Fibroblast of skin of scalp (primary cell): Measurements from ENCODE around the gene MT1B. TPM values are rescaled to one million over a fixed set of nuclear protein-coding genes. Genes with fewer than 3 reads are reported as not detected.

Source experiments
- DNase-seq: peaks from one replicate; pipeline ENCODE4 v3.0.0-alpha.2; 2013
- polyA plus RNA-seq, 2 experiments: library from polyadenylated mRNA; unstranded; fragments of 120-200 nt; gene quantifications; one replicate each; pipeline ENCODE4 v1.2.1, GENCODE V29; 2013; ENCODE audit not compliant: insufficient read length in 2 of 2

The MT1B gene
- polyA plus RNA-seq (2013, experiment 1 of 2; ENCODE audit: insufficient read length), result not detected
- polyA plus RNA-seq (2013, experiment 2 of 2; ENCODE audit: insufficient read length), result not detected

DNA sequence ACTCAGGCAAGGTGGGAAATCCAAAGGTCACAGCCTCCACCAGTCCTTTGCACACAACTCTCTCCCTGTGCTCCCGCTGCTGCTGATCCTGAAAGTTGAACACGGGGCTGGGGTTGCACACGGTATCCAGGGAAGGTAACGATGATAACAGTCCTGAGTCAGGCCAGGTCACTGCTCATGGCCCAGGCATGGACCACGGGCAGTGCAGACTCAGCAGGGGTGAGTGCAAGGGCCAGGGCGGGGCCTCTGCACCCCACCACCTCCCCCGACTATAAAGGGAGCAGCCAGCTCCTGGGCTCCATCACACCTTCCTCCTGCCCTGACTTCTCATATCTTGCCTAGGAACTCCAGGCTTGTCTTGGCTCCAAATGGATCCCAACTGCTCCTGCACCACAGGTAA, at the start of gene MT1B:
MT1B (plus strand) TSS at position 301 of the 400 bp plus-strand sequence; CDS start at position 369, 68 bp downstream.
- no peak for DNase-seq

DNA sequence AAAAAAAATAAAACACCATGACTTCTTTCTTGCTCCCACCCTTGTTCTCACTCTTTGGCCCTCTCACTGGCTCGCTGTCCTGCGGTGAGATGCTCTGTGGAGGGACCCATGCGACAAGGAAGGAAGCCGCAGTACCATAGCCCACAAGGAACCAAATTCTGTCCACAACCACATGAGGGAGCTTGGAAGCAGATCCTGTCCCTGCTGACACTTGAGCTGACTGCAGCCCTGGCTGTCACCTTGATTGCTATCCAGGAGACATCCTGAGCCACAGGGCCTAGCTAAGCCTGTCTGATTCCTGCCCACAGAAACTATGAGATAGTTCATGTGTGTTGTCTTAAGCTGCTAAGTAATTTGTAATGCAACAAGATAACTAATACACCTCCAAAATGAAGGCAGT, 48.1 kb upstream of the MT1B start:
- peak; percentile 54 for DNase-seq

DNA sequence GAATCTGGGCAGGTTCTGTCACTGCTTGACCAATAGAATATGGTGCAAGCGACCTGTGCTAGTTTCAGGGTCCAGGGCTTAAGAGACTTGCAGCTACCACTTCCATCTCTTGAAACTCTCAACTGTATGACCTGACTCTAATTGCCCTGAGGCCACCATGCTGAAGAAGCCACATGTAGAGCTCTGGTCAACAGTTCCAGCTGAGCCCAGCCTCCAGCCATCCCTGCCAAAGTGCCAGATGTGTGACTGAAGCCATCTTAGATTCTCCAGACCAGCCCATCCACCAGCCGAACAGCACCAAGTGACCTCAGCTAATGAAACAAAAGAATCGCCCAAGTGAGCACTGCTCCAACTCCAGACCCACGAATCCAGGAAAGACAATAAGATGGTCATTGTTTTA, 46.7 kb upstream of the MT1B start:
- DNase-seq, result no peak

DNA sequence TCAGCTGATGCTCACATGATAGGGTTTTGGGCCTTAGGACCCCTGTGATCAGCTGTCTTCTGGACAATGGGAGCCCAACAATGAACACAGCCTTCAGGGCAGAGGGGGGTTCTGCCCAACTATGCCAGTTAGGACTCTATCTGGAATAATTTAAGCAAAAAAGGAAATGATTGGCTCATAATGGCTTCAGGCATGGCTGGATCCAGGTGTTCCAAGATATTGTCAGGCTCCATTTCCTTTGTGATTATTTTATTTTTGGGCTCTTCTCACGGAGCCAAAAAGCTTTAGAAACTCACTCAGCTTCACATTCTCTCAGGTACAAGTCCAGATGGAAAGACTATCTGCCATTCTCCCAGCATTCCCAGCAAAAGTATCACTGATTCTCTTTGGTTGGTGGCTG, 46.2 kb upstream of the MT1B start:
- DNase-seq, result no peak

DNA sequence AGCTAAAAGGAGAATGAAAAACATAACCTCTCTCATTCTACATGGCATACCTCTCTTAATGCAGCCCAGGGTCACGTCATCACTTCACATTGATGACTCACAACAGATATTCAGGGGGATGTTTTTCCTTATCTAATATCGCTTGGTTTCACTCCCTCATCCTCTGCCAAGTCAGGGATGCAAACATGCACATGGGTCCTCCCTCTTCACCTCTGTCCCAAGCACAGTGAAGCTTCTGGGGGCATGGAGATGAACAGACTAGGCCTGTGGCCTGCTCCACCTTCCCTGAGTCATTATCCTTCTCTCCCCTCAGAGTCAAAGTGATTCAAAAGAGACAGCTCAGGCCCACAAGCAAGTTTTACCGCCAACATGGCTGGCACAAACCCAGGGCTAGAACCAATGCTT, 45.6 kb upstream of the MT1B start:
- DNase-seq, result peak; percentile 55

DNA sequence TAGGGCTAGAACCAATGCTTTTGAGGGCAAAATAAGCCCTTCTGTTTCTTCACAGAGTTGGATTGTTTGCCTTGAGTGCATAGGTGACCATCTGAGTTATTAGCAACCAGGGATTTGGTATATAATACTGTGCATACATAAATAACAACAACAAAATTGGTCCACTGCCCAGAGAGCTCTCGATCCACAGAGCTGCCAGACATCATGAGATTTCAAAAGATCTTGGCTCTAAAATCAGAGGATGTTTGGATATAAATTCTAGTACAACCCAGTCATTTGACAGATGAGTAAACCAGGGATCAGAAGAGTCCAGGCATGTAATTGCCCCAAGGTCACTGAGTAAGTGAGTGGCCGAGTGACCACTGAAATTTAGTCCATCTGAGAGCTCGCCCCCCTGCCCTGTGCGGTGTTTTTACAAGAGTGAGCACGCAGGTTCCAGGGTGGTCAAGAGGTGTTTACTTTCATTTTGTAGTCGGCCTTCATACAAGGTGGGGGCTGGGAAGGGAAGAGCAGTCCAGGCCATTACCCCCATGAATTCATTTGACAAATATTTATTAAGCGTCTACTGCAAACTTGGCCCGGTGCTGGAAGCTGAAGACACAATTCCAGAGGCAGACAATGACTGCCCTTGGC, 45.1 kb upstream of the MT1B start:
- DNase-seq, result peak; percentile 31

DNA sequence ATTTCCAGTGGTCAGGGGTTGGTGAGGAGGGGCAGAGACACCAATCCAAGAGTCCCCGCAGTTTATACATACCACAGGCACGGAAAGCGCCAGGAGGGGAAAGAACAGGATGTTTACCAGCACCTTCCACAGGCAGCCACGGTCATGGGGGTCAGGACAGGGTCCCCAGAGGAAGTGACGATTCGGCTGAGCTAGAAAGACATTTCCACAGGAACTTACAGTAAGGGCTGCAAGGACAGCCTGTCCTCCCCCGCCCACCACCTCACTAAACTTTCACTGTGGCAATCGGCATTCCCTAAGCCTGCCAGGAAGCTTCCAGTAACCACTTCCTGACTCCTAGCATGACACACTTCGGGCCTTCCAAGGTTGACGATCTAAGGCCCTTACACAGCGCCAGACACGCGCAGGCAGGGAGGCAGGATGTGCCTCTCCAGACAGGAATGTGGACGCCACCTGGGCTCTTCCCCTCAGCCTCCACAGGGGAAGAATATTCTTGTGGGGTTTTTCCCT, 44.5 kb upstream of the MT1B start:
- peak; percentile 94 for DNase-seq

DNA sequence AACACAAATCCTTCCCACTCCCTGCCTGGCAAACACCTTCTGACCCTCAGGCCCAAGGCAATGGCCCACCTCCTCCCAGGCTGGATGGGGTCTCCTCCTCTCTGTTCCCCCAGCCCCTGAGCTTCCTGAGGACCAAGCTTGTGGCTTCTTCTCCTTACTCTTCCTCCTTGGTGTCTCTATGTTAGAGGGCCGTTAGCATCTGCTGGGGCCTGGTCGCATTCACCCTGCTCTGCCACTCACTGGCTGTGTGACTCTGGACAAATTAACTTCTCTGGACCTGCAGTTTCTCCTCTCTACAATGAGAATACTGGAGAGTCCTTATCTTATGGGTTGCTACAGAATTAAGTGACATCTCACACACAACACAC, 44.0 kb upstream of the MT1B start:
- DNase-seq, result no peak

DNA sequence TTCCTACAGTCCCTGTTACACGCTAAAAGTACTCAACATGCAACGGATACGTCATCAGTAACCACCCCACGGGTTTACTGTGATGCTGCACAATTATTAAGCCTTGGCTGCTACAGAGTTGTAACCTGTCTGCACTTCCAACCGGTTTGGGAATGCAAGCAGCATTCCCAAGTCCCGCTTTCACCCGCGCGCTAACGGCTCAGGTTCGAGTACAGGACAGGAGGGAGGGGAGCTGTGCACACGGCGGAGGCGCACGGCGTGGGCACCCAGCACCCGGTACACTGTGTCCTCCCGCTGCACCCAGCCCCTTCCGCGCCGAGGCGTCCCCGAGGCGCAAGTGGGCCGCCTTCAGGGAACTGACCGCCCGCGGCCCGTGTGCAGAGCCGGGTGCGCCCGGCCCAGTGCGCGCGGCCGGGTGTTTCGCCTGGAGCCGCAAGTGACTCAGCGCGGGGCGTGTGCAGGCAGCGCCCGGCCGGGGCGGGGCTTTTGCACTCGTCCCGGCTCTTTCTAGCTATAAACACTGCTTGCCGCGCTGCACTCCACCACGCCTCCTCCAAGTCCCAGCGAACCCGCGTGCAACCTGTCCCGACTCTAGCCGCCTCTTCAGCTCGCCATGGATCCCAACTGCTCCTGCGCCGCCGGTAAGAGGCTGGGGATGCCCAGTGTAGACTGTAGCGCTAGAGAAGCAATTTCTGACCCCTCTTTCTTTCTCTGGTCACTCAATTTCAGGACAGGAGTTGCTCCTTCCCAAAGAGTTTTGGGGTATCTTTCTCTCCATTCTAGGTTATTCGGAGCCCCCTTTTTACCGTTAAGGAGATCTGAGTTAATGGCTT, 43.4 kb upstream of the MT1B start, which contains the start of gene MT2A:
MT2A (plus strand) TSS at position 542 of the 833 bp plus-strand sequence; CDS start at position 614, 72 bp downstream.
- peak; percentile 96 for DNase-seq

DNA sequence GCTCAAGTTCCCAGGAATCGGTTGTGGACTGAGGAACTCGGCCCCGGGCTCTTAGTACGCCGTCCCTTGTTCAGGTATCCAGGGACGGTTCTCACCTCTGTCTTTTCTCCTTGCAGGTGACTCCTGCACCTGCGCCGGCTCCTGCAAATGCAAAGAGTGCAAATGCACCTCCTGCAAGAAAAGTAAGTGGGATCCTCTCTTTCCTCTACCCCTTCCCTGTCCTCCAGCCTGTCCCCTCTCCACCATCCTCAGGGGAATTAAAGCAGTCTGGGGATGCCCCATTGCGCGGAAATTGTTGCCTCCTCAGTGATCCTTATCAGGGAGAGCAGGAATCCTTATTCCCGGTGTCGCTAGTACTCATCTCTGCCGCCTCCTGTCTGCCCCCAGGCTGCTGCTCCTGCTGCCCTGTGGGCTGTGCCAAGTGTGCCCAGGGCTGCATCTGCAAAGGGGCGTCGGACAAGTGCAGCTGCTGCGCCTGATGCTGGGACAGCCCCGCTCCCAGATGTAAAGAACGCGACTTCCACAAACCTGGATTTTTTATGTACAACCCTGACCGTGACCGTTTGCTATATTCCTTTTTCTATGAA, 42.7 kb upstream of the MT1B start:
- no peak for DNase-seq

DNA sequence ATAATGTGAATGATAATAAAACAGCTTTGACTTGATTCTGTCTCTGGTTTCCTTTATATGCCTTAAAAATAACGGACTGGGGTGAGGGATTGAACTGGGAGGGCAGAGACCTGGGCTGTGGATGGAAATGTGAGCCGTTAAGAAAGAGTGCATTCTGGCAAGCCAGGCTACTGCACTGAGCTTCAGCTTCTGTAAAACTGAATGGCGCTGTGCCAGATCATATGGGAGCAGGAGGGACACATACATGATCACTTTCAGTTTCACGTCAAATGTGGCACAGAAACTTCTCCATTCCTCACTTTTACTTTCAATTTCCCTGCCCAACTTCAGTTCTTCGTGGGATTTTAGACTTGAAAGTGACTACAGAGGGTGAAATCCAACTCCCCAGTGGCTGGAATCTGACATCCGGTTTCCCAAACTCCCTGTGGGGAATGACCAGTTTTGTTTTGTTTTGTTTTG, 42.2 kb upstream of the MT1B start:
- DNase-seq, result peak; percentile 89

DNA sequence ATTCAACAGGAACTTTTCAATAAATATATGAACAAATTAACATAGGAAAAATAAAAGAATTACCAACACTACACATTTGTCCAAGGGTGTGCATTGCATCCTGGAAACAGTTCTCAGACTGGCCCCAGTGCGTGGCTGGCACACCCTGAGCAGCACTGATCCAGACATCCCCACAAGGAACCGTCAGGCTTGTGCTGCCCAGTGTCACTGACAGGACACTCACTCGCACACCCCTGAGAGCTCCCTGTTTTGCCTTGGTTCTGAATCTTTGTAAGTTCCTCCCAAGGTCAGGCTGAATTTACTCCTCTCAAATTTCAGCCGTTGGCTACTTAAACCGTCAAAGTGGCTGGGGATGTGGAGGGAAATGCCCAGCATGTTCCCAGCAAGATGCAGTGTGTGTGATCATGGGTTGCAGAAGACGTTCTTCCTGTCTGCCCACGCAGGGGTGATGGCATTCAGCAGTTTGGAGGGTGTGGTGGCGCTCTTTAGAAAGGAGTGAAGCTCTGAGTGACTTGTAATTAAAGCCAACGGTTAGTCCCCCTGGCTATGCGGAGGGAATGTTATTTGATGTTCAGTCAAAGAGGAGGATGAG, 41.6 kb upstream of the MT1B start:
- DNase-seq, result peak; percentile 63

DNA sequence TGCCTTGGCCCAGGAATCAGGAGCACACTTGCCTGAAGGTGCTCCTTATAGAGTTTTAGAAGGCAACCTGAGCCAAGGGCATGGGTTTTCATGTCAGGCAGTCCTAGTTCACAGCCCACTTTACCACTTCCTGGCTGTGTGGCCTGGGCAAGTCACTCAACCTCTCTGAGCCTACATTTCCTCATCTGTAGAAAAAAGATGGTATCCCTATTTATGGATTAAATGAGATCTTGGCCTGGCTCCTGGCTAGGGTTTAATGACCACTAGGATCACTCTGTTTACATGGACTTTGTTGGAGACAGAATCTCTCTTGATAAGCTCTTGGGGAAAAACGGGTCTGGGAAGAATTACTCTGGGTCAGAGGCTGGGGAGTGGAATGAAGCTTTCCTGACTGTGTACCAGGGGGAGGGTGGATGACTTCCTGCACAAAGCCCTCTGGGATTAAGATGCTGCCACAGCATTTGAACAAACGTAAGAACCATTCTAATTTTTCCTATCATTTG, 41.0 kb upstream of the MT1B start:
- DNase-seq, result peak; percentile 23

DNA sequence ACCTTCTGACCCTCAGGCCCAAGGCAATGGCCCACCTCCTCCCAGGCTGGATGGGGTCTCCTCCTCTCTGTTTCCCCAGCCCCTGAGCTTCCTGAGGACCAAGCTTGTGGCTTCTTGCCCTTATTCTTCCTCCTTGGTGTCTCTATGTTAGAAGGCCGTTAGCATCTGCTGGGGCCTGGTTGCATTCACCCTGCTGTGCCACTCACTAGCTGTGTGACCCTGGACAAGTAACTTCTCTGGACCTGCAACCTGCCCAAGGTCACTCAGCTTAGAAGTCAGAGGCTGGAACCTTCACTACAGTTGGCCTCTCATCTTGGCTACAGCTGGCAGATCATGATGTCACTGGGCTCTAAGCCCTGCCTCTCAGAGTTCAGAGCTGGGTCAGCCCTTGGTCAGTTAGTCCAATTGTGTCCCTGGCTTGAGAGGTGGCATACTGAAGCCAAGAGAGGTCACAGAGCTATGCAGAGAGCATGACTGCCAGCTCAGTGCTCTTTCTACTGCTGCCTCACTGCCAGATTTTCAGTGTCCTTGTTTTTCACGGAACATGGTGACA, 40.3 kb upstream of the MT1B start:
- DNase-seq, result no peak

DNA sequence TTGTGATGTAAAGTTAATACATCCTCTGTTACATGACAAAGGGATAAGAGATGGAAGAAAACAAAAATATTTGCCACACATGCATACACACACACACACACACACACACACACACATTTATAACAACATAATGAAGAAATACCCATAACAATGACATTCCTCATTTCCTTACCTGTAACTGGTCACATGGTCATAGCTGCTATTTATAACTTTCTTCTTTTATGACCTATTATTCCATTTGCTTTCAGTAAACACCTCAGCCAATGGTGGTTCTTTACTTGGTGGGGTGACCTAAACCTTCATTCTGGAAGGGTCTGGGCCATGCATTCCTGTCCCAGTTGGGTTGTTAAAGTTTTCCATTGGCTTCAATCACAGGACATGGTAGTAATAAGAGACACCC, 38.0 kb upstream of the MT1B start:
- DNase-seq, result no peak

DNA sequence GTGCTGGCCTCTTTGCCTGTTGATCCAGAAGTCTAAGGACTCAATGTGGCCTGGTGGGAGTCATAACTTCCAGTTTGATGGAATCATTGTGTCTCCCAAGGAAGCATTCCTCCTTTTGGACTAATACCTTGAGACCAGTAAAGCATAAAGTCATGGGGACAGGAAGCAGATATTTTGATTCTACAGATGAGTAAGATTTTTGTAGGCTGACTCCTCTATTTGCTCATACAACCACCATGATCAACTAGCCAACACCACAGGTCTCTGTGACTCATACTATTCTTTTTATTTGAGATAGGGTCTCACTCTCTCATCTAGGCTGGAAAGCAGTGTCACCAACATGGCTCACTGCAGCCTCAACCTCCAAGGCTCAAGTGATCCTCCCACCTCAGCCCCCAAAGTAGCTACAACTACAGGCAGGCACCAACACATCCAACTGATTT, 37.1 kb upstream of the MT1B start:
- peak; percentile 75 for DNase-seq

DNA sequence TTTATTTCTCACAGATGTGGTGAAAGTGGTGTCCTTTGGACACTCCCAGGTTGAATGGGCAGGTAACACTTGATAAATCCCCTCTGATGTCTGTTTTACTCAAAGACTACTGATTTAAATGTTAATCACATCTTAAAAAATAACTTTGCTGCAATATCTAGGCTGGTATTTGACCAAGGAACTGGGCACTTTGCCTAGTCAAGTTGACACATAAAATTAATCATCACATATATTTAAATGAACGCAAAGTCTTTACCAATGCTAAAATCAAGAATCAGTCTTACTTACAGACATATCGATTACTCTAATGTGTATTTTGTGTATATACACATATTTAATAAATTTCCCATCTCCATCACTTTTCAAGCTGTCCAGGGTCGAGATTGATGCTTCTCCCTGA, 36.3 kb upstream of the MT1B start:
- DNase-seq, result peak; percentile 54

DNA sequence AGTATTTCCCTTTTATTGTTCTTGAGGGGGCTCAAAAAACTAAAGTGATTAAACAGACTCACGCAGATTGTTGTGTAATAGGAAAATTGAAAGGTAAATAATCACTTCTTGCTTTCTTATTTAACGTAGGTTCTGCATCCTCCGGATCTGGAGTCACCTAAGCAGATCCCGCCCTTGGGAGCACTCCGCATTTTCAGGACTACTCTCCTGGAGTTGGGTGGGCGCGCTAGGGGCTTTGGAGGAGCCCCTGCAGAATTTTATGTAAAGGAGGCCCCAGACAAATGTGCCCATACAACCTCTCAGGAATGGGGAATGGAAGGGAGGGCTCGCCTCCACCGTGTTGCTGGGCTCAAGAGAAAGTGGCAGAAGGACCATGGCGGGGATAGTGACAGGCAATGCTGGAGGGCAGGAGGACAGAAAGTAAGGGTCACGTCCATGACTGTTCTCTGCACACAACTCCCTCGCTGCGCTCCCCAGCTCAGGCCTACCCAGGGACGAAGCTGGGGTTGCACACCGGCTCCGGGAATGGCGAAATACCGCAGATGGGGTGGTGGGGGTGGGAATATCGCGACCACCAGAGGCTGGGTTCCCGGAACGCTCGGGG, 35.0 kb upstream of the MT1B start:
- no peak for DNase-seq

DNA sequence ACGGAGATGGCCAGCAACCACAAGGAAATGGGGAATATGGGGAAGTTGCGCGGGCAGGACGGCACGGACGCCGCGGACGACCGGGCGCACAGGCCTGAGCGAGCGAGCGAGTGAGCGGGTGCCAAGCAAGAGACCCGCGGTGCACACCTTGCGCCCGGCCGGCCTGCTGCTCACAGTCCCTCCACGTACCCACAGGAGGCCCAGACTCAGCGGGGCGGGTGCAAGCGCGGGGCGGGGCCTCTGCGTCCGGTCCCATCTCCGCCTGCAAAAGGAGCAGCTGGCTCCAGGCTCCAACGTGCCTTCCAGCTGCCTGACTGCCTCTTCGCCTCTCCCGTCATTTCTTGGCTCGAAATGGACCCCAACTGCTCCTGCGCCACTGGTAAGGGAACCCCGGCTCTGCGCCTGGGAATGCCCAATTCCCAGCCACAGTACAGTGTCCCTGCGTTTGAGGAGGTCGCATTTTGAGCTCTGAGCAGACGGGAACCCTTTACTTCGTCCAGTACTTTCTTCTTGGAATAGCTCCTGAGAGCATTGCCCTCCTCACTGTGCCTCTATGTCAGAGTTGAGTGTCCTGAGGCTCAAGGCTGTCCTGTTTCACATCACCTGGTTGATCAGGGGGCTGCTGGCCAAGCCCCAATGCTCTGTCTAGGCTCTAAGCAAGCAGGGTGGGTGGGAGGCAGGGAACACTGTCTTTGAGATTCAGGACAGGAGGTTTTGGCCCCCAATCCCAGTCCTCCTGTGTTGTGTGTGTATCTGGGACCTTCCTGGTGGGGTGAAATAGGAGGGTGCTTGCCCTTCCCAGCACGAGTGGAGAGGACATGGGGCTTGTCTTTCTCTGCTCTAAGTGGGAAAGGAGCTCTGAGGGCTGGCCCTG, 34.2 kb upstream of the MT1B start:
- DNase-seq, result peak; percentile 40

DNA sequence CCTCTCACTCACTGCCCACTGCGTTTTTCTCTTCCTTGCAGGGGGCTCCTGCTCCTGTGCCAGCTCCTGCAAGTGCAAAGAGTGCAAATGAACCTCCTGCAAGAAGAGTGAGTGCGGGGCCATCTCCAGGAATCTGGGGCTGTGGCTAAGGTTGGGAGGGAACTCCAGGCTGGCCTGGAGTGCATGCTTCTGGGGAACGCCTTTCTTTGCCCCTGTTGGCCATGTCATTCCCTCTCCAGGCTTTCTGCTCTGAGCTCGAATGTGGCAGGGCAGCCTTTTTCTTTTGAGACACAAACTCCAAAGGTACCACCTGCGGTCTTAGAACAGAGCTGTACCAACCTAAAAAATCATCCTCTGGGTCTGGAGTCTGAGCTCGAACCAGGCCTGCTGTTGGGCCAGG, 33.5 kb upstream of the MT1B start:
- DNase-seq, result no peak
